Activated CD4-positive, CD25-positive, alpha-beta regulatory T cell treated with anti-CD3 and anti-CD28 coated beads, Interleukin-2, amount 50 U/mL, for 16 hours (primary cell): ENCODE results near the gene CDH2.
"Not testable (repeated sequence)": the region's sequence is repeated elsewhere in the genome, so short reads cannot be mapped to it uniquely, and the experiment has no call there.

Source experiments
- DNase-seq: peaks from one replicate; pipeline ENCODE4 v3.0.0-alpha.2; 2020; ENCODE audit warnings: low read depth, low spot score

CDH2 gene

GRCh38 chr18:27921904-27922751 is 254.8 kb downstream of the CDH2 start:
- DNase-seq = no peak

DNA sequence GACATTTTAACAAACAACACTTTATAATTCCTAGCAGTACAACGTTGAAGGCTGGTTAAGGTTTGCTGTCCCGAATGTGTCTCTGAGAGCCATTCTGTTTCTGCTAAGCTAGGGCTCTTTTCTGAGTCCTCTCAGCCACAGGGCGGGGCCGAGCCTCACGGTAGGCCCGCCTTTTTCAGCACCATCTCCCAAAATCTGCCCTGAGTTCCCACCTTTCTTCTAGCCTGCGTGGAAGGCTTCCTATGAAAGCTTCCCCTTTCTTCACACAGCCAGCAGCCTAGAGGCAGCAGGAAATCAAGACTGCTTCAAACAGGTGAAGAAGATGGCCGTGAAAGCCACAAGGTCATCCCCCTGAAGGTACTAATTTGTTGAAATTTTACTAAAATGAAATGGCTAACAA is 255.5 kb downstream of the CDH2 start:
- DNase-seq = no peak

DNA sequence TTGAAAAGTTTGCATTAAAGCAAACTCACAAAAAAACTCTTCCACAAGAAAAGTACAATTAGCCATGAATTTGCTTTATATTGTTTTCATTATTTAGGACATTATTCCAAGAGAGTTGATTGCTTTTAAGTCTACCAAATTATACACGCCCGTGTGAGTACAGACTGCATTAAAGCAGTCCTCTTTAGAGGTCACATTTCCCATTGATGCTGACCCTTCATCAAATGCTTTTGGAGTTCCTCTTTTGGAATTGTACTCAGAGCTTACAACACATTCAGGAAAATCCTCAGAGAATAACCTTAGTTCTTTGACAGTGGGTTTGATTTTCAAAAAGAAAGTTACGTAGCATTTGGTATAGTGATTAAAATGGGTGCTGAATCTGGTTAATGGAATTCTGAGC is 256.1 kb downstream of the CDH2 start:
- no peak for DNase-seq

GRCh38 chr18:27906189-27906588 is 270.7 kb downstream of the CDH2 start:
- DNase-seq = not testable (repeated sequence)

GRCh38 chr18:27903906-27904305 is 273.0 kb downstream of the CDH2 start:
- DNase-seq = no peak

- no peak for DNase-seq
These were observed 275.3 kb downstream of the CDH2 start for GRCh38 chr18:27901424-27902226.
